ENCODE results near the gene RIC3.

The RIC3 gene

DNA sequence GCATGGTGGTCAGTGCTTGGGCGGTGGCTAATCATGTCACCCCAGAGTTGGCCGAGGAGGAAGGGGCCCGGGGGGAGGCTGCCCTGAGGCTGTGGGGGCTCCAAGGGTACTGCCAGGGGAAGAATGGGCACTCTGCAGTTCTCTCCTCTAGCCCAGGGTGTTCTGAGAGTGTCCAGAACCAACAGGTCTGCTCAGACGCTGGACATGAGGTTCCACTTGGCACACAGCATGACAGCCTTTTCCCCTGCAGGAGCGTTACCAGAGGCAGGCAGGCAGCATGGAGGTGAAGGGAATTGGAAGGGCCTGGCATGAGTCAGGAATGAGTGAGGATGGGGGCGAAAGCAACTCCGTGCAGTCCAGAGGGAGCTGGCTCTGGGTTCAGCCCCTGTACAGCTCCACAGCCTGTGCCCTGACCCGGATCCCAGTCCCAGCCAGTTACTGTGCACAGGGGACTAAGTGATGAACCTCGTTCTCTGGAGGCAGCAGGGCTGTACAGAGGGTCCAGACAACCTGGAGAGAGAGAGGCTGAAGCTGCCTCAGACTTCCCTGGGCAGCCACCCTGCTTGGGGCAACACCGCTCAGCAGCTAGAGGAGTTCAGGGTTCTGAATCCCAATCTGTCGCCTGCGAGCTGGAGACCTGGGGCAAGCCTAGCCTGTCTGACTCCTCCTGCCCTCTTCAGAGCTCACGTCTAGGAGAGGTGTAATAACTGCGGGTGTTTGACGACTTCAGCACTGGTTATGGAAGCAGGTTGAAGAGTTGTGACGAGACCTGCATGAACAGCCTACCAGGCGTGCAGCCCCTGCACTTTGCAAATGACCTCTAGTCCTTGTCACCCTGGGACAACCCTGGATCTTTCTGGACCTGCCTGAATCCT, 102.6 kb downstream of the RIC3 start:
- DNase-seq: no peak

DNA sequence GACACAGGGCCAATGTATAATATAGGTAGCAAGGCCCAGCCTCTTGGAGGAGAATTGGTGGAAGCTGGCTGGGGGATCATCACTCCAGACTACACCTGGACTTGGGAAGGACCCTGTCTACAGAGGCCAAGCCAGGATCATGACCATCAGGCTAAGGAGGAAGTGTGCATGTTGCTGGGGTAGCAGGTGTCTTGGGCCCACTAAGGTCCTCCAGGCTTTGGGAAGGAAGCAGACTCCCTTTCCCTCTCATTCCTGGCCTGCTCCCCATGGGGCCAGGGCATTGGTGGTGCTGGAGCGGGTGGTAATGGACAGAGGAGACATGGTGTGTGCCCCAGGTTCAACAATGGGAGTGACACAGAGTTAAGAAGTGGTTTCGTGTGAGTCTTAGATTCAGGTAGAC, 103.8 kb downstream of the RIC3 start:
- no peak for DNase-seq

DNA sequence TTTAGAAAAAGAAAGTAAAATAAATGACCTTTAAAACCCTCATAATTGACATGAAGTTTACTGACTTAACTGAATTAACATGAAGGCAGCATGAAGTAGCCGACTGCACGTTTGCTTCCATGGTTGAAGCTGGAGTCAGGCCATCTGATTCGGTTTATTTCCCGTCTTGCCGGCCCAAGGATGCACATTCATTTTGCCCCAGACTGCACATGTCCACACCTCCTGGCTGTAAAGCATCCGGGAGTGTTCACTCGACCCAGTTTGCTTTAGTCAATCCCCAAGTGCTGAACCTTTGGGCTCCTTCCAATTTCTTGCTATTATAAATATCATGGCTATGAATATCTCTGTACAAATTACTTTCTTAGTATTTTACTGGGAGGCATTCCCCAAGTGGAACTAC, 105.5 kb downstream of the RIC3 start:
- no peak for DNase-seq

DNA sequence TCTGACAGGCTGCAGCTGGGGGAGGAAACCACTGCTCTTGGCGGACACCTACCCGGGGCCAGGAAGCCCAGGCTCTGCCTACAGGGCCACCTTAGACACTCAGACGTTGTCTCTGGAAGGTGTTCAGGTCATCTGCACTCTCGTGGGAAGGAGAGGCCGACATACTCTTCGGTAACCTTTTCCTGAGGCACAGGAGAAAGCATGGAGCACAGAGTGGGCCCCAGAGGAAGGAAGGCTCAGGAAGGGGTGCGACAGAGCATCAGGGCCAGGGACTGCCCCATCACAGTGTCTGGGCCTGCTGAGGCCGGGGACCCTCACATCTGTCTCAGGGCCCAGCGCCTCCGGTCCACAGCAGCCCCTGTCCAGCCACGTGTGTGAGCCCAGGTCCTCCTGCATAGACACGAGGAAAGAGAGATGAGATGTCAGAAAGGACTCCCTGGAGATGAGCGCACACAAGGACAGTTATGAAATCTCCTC, 106.0 kb downstream of the RIC3 start:
- no peak for DNase-seq

DNA sequence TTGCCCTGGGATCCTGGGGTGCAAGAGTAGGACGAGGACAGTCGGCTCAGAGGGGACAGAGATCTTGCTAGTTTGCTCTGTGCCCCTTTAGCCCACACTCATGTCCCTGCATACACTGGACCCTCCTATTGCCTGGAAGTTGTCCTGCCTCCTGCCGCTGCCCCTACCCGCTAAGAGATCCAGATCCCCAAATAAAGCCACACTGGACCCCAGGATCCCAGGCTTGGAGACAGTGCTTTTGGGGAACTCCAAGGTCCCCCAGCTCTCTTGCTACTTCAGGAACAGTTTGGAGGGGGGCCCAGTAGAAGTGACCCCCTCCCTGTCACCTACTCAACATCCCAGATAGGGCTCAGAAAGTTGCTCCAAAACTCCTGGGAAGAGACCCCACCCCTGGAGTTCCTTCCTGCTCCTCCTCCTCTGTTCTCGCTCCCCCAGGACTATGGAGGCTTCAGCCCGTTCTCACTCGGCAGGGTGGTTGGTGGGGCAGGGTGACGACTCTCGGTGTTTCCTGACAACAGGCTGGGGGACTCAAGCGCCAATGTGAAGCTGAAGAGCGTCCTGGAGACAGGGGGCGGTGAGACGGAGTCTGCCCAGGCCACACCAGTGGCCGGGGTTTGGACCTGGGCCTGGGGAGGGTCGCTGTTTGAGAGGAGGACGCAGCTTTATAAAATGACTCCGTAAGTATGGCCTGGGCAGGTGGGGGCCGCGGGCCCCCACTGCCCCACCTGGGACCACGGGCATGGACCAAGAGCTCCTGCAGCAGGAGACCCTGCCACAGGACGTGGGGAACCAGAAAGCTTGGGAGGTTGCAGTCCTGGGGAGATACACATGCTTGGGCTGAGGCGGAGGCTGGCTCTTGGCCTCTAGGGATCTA, 107.0 kb downstream of the RIC3 start:
- no peak for DNase-seq

DNA sequence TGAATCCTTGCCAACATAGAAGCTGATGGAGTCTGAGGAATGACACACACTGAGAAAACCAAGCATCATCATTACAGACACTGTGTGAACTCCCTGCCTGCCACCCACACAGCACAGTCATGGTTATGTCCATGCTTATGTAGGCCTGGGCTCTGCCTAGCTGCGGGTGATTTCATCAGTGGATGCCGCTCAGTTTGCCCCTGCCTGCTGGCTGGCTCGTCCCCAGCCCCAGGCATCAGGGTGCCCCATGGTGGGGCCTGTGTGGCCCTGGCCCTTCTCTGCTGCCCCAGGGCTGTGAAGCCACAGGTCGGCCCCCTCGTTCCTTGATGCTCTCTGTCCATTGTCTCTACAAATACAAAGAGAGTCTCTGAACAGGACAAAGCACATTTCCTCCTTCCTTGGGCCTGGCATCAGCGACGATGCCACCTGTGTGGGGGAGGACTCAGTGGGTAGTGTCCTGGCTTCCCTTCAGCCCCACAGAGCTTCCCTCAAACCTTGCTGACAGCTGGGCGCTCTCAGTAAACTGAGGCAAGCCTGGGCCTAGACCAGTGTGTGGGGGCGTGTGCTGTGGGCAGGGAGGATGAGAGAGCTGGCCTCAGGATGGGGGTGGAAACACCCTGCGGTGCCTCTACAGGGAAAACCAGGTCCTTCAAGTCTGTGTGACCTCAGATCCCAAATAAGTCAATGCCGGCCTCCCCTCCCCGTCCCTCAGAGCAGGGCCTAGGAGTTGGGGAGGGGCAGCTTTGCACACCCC, 107.8 kb downstream of the RIC3 start:
- no peak for DNase-seq

DNA sequence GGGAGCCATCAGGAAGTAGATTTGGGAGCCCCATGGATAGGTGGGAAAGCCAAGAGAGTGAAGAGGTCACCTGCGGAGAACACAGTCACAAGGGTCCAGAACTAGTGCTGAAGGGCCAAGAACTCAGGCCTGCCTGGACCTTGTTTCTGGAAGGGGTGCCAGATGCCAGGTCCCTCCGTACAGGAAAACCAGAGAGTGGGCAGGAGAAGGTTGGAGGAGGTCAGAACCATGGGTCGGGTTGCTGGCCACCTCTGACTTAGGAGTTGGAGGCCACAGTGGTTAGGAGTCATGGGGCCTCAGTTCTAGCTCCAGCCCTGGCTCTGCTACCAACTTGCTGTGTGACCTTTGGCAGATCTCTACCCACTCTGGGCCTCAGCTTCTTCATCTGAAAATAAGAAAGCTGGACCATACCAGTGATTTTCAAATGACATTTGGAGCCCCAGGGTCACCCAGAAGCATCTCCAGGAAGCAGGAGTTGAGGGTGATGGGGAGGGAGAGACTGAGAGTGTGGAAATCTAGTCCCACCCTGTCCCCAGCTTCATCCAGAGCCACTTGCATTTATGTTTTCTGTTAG, 108.6 kb downstream of the RIC3 start:
- no peak for DNase-seq

DNA sequence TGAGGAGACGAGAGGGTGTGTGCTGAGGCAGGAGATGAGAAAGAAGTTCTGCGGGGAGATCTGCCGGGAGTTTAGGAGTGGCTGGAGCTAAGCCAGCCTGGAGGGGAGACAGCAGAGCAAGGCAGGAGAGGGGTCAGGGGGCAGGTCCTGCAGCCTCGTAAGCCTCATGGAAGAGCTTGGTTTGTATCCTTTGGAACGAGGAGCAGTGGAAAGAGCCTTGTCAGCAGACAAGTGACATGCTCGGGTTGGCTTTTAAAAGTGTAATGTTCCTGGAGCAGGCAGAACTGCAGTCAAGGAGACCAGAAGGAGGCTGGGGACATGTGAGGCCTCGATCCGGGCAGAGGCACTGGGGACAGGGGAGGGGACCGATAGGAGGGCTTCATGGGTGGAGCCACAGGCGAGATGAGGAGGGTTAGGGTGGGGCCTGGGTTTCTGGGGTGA, 109.2 kb downstream of the RIC3 start:
- no peak for DNase-seq

DNA sequence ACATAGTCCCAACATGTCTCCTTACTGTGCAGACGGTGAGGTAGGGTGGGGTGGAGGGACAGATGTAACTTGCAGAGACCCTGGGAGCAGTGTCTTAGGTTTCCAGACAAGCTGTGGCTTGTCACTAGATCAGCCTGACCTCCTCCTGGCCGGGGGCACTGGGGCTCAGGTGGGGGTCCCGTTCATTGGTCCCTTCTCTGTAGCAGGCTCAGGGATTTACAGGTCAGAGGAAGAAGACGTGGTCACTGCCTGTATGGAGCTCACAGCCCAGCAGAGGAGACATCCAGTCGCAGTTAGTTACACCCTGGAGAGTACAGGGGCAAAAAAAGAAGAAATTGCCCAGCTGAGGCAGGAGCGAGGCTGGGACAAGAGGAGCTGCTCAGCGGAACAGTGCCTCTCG, 109.8 kb downstream of the RIC3 start:
- DNase-seq: no peak

DNA sequence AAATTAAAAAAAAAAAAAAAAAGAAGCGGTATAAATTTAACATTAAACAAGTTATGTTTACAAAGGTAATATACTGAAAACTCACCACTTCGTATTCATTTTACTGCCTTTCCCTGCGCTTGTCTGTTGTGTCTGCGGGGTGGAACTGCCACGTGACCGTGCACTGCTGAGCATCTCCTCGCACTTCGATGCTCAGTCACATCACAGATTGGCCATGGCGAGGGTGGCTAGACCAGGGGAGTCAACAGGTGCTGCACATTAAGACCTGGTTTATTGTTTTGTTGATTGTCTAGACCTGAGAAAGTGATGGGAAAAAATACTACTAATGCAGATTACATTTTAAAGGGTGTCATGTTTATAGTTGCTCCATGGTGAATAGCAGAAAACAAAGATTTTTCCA, 110.6 kb downstream of the RIC3 start:
- DNase-seq: no peak

DNA sequence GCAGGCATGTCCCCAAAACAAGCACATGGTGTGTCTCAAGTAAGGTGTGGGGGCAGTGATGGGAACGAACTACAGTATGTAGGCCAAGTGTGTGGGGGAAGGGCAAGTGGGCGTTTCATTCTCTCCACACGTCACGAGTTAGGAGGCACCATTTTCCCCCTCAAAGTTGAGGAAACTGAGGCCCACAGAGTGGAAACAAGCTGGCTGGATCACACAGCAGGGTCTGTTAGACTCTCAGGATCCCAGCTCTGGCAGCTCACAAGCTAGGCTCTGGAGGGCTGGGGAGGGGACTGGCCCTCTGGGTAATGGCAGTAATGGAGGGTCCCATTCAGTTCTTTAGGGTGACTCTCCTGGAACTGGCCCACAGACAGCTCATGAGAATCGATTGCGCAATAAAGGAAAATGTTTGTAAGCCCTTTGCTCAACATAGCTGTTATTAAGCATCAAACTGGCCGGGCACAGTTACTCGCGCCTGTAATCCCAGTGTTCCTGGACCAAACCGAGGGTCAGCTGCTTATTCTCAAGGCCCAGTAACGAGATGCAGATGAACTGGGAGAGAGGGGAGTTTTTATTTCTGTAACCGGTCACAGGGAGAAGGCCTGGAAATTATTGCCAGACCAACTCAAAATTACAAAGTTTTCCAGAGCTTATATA, 111.9 kb downstream of the RIC3 start:
- no peak for DNase-seq

Data from CD4-positive, alpha-beta T cell treated with Interferon gamma for 1 hour (primary cell).